Esophagus muscularis mucosa (tissue), 4 donors: ENCODE results near the gene DEFB124. TPM values are rescaled to one million over a fixed set of nuclear protein-coding genes. Genes with fewer than 3 reads are reported as not detected.
A peak's percentile ranks its signal among the peaks of the same experiment; 100 is the strongest.
"Not testable (repeated sequence)": the region's sequence is repeated elsewhere in the genome, so short reads cannot be mapped to it uniquely, and the experiment has no call there.

Experiments used
- DNase-seq: peaks from one replicate; pipeline ENCODE4 v3.0.0-alpha.2; 2017; ENCODE audit errors: extremely low spot score
- H3K27ac ChIP-seq, 4 donors: fragments of 200-600 bp; sonication (generic); replicated peaks in 1 of 4; 1 replicate in 3 of 4; 2 replicates in 1 of 4; pipeline ENCODE4 v1.5.1; 2016 to 2019; ENCODE audit warnings: mild to moderate bottlenecking in 1 of 4
- H3K27me3 ChIP-seq, 4 donors: fragments of 200-600 bp; sonication (generic); one replicate each; pipeline versions ENCODE4 v1.5.1 to v1.6.0; 2016 to 2019
- H3K36me3 ChIP-seq, 4 donors: fragments of 200-600 bp; sonication (generic); one replicate each; pipeline ENCODE4 v1.5.1; 2016 to 2019
- H3K4me1 ChIP-seq, 4 donors: fragments of 200-600 bp; sonication (generic); one replicate each; pipeline ENCODE4 v1.5.1; 2016 to 2019
- H3K4me3 ChIP-seq, 4 donors: fragments of 200-600 bp; sonication (generic); 1 replicate in 2 of 4; 2 replicates in 2 of 4; pipeline ENCODE4 v1.5.1; 2016 to 2019; ENCODE audit warnings: mild to moderate bottlenecking in 4 of 4, moderate library complexity in 1 of 4
- H3K9me3 ChIP-seq, 4 donors: fragments of 200-600 bp; sonication (generic); 1 replicate in 3 of 4; 2 replicates in 1 of 4; pipeline ENCODE4 v1.5.1; 2016 to 2019
- EP300 ChIP-seq: sonication (generic); formaldehyde crosslinking; IDR thresholded peaks from one replicate; pipeline ENCODE4 v1.6.1; 2017; ENCODE audit warnings: antibody characterized with exemption
- POLR2A ChIP-seq: fragments of 450-650 bp; IDR thresholded peaks from one replicate; pipeline ENCODE4 v1.6.1; 2017; ENCODE audit warnings: antibody characterized with exemption, moderate library complexity, mild to moderate bottlenecking, low read depth
- POLR2AphosphoS5 ChIP-seq, 2 donors: sonication (generic); formaldehyde crosslinking; IDR thresholded peaks; one replicate each; pipeline ENCODE4 v1.6.1; 2017; ENCODE audit warnings: antibody characterized with exemption in 2 of 2
- WGBS: methylation state at CpG from one replicate; pipeline ENCODE4 v1.1.5; 2018; 5-methylcytosine and 5-hydroxymethylcytosine counted together
- intact Hi-C: fragments of 100-400 bp; cut with DNase I; formaldehyde crosslinking; loops from one replicate; pipeline ENCODE4 v1.15.1; 2023
- total RNA-seq, 4 donors: library from RNA; depleted of rRNA; stranded (reverse); fragments of >200 nt; gene quantifications; one replicate each; pipeline versions ENCODE4 v1.1.0 to v1.2.1, GENCODE V29; 2016
- TF ChIP-seq, protein P1 (sequence below), 3 experiments: fragments of 200-600 bp in 2 of 3; fragments of 450-650 bp in 1 of 3; sonication (generic) in 2 of 3; IDR thresholded peaks; one replicate each; pipeline ENCODE4 v1.5.1; 2017 to 2019; ENCODE audit warnings: antibody characterized with exemption in 3 of 3, mild to moderate bottlenecking in 2 of 3, moderate library complexity in 1 of 3

DEFB124 gene
- total RNA-seq, 4 donors from 2014 or later = not detected

DNA sequence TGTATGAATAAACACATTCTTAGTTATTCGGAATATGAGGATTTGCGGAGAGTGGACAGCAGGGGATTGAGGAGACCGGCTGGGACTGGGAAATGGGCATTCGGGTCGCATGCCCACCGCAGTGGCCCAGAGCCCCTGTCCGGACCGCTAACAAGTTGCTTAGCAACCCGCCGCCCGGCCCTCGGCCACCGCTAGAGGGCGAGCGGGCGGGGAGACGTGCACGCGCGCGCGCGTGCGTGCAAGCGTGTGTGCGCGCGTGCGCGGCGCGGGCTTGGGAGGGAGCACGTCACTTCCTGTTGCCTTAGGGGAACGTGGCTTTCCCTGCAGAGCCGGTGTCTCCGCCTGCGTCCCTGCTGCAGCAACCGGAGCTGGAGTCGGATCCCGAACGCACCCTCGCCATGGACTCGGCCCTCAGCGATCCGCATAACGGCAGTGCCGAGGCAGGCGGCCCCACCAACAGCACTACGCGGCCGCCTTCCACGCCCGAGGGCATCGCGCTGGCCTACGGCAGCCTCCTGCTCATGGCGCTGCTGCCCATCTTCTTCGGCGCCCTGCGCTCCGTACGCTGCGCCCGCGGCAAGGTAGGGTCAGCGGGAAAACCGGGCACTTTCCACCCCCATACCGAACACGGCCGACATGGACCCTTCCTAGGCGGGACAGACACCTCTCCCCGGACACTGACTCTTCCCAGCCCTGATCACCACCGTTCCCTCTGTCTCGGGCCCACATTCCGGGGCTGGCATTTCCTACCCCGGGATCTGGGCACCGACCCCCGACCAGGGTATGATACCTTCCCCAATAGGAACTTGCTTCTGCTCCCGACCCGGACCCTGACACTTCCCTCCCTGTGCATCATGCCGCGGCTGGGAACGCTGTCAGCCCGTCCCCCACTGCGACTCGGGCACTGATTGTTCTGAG, 39.5 kb upstream of the DEFB124 start, which contains the start of gene HM13:
HM13 (plus strand) TSS at position 289 of the 918 bp plus-strand sequence; CDS start at position 399, 110 bp downstream.
- intact Hi-C loops = no loop called here
- H3K27ac ChIP-seq = peak within 1 kb of the TSS; percentile 81 to 86 (median 83)
- peak; percentile 89 for TF ChIP-seq POLR2A
- peak; percentile 86 to 92 for TF ChIP-seq POLR2AphosphoS5 (IDR thresholded peaks at IDR 0.05)
- TF ChIP-seq EP300 = no peak
- TF ChIP-seq, protein P1, sequence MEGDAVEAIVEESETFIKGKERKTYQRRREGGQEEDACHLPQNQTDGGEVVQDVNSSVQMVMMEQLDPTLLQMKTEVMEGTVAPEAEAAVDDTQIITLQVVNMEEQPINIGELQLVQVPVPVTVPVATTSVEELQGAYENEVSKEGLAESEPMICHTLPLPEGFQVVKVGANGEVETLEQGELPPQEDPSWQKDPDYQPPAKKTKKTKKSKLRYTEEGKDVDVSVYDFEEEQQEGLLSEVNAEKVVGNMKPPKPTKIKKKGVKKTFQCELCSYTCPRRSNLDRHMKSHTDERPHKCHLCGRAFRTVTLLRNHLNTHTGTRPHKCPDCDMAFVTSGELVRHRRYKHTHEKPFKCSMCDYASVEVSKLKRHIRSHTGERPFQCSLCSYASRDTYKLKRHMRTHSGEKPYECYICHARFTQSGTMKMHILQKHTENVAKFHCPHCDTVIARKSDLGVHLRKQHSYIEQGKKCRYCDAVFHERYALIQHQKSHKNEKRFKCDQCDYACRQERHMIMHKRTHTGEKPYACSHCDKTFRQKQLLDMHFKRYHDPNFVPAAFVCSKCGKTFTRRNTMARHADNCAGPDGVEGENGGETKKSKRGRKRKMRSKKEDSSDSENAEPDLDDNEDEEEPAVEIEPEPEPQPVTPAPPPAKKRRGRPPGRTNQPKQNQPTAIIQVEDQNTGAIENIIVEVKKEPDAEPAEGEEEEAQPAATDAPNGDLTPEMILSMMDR (IDR thresholded peaks at IDR 0.05) = peak; percentile 97 to 99 (median 98)
- no peaks in the 10 kb centered on the region for H3K27me3 ChIP-seq
- DNase-seq = peak; percentile 96
- H3K4me3 ChIP-seq = peak within 1 kb of the TSS; percentile 75 to 96 (median 92)
- peaks cover 29 to 49% (median 45%) of the 10 kb centered on the region in 4 donors for H3K4me1 ChIP-seq
- 0% methylated on average over 34 of the region's 86 CpGs for WGBS
- peaks cover 0 to 14% (median 0%) of the 10 kb centered on the region in 4 donors for H3K36me3 ChIP-seq
- H3K9me3 ChIP-seq = no peaks in the 10 kb centered on the region

DNA sequence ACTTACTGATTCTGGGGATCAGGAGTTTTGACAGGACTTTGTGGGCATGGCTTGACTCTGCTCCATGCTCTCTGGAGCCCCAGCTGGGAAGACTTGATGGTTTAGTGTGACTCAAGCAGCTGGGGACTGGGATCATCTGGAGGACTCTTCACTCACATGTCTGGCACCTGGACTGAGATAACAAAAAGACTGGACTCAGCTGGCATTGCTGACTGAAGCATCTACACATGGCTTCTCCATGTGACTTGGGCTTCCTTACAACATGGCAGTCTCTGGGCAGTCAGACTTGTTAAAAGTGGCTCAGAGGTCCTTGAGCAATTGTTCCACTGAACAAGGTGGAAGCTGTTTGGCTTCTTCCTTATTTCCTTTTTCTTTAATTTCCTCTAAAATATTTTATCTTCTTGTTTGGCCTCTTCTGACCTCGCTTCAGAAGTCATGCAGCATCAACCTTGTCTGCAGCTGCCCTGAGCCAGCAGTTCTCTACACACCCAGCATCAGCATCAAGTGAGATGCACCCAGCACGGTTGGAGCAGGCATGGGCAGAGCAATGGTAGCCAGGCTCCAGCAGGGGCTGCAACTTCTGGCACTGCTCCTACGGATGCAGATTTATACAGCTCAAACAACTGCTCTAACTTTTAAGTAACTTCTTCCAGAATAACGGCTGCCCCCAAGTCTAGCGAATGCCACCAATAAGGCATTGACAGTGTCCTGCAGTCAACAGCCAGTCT, 33.8 kb upstream of the DEFB124 start:
- H3K27me3 ChIP-seq = peaks cover 0 to 5% (median 0%) of the 10 kb centered on the region in 4 donors
- WGBS = 65% methylated on average over 4 of the region's 5 CpGs
- no peak for DNase-seq
- H3K4me1 ChIP-seq = peaks cover 0 to 4% (median 1%) of the 10 kb centered on the region in 4 donors
- no peaks in the 10 kb centered on the region for H3K36me3 ChIP-seq
- intact Hi-C loops = no loop called here
- H3K9me3 ChIP-seq = no peaks in the 10 kb centered on the region
- H3K27ac ChIP-seq = no peak overlapping the region
- no peak overlapping the region for H3K4me3 ChIP-seq
- no peak for TF ChIP-seq POLR2AphosphoS5 (IDR thresholded peaks at IDR 0.05)
- TF ChIP-seq, protein P1 (IDR thresholded peaks at IDR 0.05) = no peak

DNA sequence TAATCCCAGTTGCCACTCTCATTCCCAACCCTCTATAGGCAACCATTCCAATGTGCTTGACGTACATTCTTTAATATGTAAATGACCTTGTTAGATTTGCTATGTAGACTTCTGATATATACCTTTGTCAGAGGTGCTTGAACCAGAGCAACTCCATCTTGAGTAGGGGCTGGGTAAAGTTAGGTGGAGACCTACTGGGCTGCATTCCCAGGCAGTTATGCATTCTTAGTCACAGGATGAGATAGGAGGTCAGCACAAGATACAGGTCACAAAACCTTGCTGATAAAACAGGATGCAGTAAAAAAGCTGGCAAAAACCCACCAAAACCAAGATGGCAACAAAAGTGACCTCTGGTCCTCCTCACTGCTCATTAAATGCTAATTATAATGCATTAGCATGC, 31.0 kb upstream of the DEFB124 start:
- 92% methylated on average over 1 of the region's 1 CpG for WGBS
- H3K36me3 ChIP-seq = no peaks in the 10 kb centered on the region
- H3K27me3 ChIP-seq = peaks cover 0 to 5% (median 0%) of the 10 kb centered on the region in 4 donors
- no peaks in the 10 kb centered on the region for H3K9me3 ChIP-seq
- TF ChIP-seq POLR2AphosphoS5 (IDR thresholded peaks at IDR 0.05) (no peak), POLR2A (no peak)
- TF ChIP-seq, protein P1 (IDR thresholded peaks at IDR 0.05) = no peak
- DNase-seq = no peak
- H3K27ac ChIP-seq = no peak overlapping the region
- intact Hi-C loops = no loop called here
- no peak overlapping the region for H3K4me3 ChIP-seq
- peaks cover 0 to 9% (median 8%) of the 10 kb centered on the region in 4 donors for H3K4me1 ChIP-seq

DNA sequence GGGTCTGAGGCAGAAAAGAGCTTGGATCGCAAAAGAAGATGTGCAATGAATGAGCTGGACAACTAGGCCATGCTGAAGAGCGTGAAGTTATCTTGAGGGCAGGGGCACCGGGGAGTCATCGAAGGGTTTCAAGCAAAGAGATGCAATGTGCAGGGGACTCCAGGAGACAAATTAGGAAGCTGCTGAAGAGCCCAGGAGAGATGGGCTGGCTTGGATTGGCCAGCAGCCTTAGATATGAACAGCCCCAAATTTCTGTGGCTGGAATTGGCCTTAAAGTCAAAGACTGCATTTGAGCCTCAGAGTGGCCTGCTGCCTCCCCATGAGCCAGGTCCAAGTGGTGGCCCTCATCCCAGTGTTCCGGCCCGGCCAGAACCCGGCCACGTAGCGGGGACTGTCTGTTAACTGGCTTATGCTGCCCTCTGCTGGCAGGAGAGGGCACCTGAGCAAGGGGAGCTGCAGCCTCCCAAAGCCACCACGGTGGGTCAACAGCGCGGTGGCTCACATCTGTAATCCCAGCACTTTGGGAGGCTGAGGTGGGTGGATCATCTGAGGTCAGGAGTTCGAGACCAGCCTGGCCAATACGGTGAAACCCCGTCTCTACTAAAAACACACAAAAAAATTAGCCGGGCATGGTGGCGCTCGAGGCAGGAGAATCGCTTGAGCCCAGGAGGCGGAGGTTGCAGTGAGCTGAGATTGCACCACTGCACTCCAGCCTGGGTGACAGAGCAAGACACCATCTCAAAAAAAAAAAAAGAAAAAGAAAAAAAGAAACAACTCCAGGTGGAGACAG, 28.2 kb upstream of the DEFB124 start:
- 46% methylated on average over 15 of the region's 20 CpGs for WGBS
- not testable (repeated sequence) for H3K4me3 ChIP-seq, DNase-seq, H3K27ac ChIP-seq, H3K9me3 ChIP-seq, H3K36me3 ChIP-seq, H3K27me3 ChIP-seq
- TF ChIP-seq POLR2AphosphoS5 (IDR thresholded peaks at IDR 0.05) = peak in 1 of 2 donors; percentile 47
- TF ChIP-seq, protein P1 (IDR thresholded peaks at IDR 0.05) = peak in 2 of 3 experiments; percentile 91 to 95
- intact Hi-C loops = loop anchor here (1.0 kb wide), 1 partner anchor 43 kb away; no protein-coding TSS in a partner anchor
- H3K4me1 ChIP-seq = peaks cover 0 to 12% (median 8%) of the 10 kb centered on the region in 4 donors
